Right ventricle myocardium superior (tissue), 1 donor: ENCODE data around the gene S100A6. TPM values are rescaled to one million over a fixed set of nuclear protein-coding genes. Genes with fewer than 3 reads are reported as not detected.
A peak's percentile ranks its signal among the peaks of the same experiment; 100 is the strongest.
"Not testable (repeated sequence)": the region's sequence is repeated elsewhere in the genome, so short reads cannot be mapped to it uniquely, and the experiment has no call there.

Source experiments
- ATAC-seq: fragments of 200-7000 bp; cut with Tn5 transposase; one replicate; pipeline ENCODE4 v1.9.1; 2020; ENCODE audit warnings: mild to moderate bottlenecking; ENCODE audit not compliant: poor library complexity
- DNase-seq: peaks from one replicate; pipeline ENCODE4 v3.0.0-alpha.2; 2020
- intact Hi-C: fragments of 100-400 bp; cut with DNase I; formaldehyde crosslinking; loops from one replicate; pipeline ENCODE4 v1.11.2; 2022
- total RNA-seq: library from RNA; stranded (reverse); fragmentation: NEBNext Ultra II Directional; extraction: Animal tissue kit (Norgen Biotek cat#: 25700); gene quantifications from one replicate; pipeline ENCODE4 v1.2.1, GENCODE V29; 2021
- donor health status: DM: no; HTN: yes; CAD: no; lungs with severe emphysema.

Gene S100A6
- total RNA-seq, 1 donor from 2014 or later = 260 TPM

GRCh38 chr1:153566414-153567371, 30.9 kb upstream of the S100A6 start:
- ATAC-seq = peak; percentile 90
- intact Hi-C loops = loop anchor here (2.0 kb wide), 1 partner anchor 58 kb away; no protein-coding TSS in a partner anchor
- DNase-seq = peak; percentile 94

- ATAC-seq = peak; percentile 34
- DNase-seq = no peak
- intact Hi-C loops = loop anchor here (2.0 kb wide), 1 partner anchor 57 kb away; no protein-coding TSS in a partner anchor
Measured at GRCh38 chr1:153565529-153566374, 30.0 kb upstream of the S100A6 start, which contains the start of gene S100A2. TSS of gene S100A2 (minus strand) at chr1:153565844. CDS start at chr1:153563877, 1,967 bp downstream.

GRCh38 chr1:153563991-153564390, 28.2 kb upstream of the S100A6 start:
- DNase-seq (no peak), ATAC-seq (no peak)
- intact Hi-C loops = no loop called here

GRCh38 chr1:153563483-153563901, 27.7 kb upstream of the S100A6 start:
- DNase-seq = no peak
- intact Hi-C loops = no loop called here
- no peak for ATAC-seq

- DNase-seq, ATAC-seq, intact Hi-C loops: not testable (repeated sequence)
Measured at GRCh38 chr1:153562021-153562420, 26.2 kb upstream of the S100A6 start.

- intact Hi-C loops = no loop called here
- ATAC-seq (no peak), DNase-seq (no peak)
Measured at GRCh38 chr1:153561466-153561985, 25.7 kb upstream of the S100A6 start.

- no peak for DNase-seq
- intact Hi-C loops = no loop called here
- ATAC-seq = no peak
Measured at GRCh38 chr1:153560771-153561465, 25.1 kb upstream of the S100A6 start.

GRCh38 chr1:153560241-153560640, 24.4 kb upstream of the S100A6 start:
- intact Hi-C loops = no loop called here
- no peak for ATAC-seq
- no peak for DNase-seq

GRCh38 chr1:153557877-153558276, 22.1 kb upstream of the S100A6 start:
- ATAC-seq (no peak), DNase-seq (no peak)
- intact Hi-C loops = no loop called here

GRCh38 chr1:153556348-153556747, 20.6 kb upstream of the S100A6 start:
- ATAC-seq (no peak), DNase-seq (no peak)
- intact Hi-C loops = no loop called here

- ATAC-seq (no peak), DNase-seq (no peak)
- intact Hi-C loops = no loop called here
Measured at GRCh38 chr1:153553830-153554541, 18.2 kb upstream of the S100A6 start.

- DNase-seq (no peak), ATAC-seq (no peak)
- intact Hi-C loops = no loop called here
Measured at GRCh38 chr1:153553096-153553495, 17.3 kb upstream of the S100A6 start.

GRCh38 chr1:153552335-153552734, 16.5 kb upstream of the S100A6 start:
- intact Hi-C loops = no loop called here
- no peak for ATAC-seq
- no peak for DNase-seq

- intact Hi-C loops = no loop called here
- DNase-seq (no peak), ATAC-seq (no peak)
Measured at GRCh38 chr1:153550827-153551500, 15.2 kb upstream of the S100A6 start.

- DNase-seq (no peak), ATAC-seq (no peak)
- intact Hi-C loops = no loop called here
Measured at GRCh38 chr1:153550398-153550758, 14.6 kb upstream of the S100A6 start.

GRCh38 chr1:153549741-153550397, 14.1 kb upstream of the S100A6 start:
- DNase-seq (no peak), ATAC-seq (no peak)

More at GRCh38 chr1:153549741-153550397, 14.1 kb upstream of the S100A6 start:
- intact Hi-C loops = no loop called here
